HepG2 (cell line): ENCODE results near the gene LGALS1. TPM values are rescaled to one million over a fixed set of nuclear protein-coding genes. Genes with fewer than 3 reads are reported as not detected.

Experiments used
- ARID3A ChIP-seq: IDR thresholded peaks from 2 replicates; pipeline ENCODE4 v1.6.1; 2012; ENCODE audit warnings: low read depth, low read length, improper control_type of control experiment
- CBX2 ChIP-seq, 2 experiments: fragments of 200-600 bp in 1 of 2; sonication (generic); formaldehyde crosslinking in 1 of 2; IDR thresholded peaks; 2 replicates each; pipeline versions ENCODE4 v1.7.0 to v1.8.1; 2018 to 2022; ENCODE audit warnings: low read depth in 2 of 2, low read length in 1 of 2, mild to moderate bottlenecking in 1 of 2, missing genetic modification reagents in 1 of 2
- CCAR2 ChIP-seq: fragments of 200-400 bp; formaldehyde crosslinking; optimal IDR thresholded peaks from 2 replicates; pipeline ENCODE3; 2018; ENCODE audit warnings: low read depth, mild to moderate bottlenecking, low read length, moderate library complexity
- FOXK1 ChIP-seq: sonication (generic); formaldehyde crosslinking; IDR thresholded peaks from 2 replicates; pipeline ENCODE4 v1.4.0; 2020; ENCODE audit warnings: low read depth, missing genetic modification reagents, borderline replicate concordance
- HDAC2 ChIP-seq: sonication (generic); formaldehyde crosslinking; IDR thresholded peaks from 2 replicates; pipeline ENCODE4 v1.4.0; 2020; ENCODE audit warnings: missing genetic modification reagents
- JDP2 ChIP-seq: sonication (generic); formaldehyde crosslinking; IDR thresholded peaks from 2 replicates; pipeline ENCODE4 v1.8.1; 2022; ENCODE audit warnings: missing genetic modification reagents, borderline replicate concordance
- MLLT10 ChIP-seq: sonication (generic); formaldehyde crosslinking; IDR thresholded peaks from 2 replicates; pipeline ENCODE4 v1.4.0; 2020; ENCODE audit warnings: missing genetic modification reagents
- NFYB ChIP-seq: sonication (generic); formaldehyde crosslinking; IDR thresholded peaks from 2 replicates; pipeline ENCODE4 v1.4.0; 2020; ENCODE audit warnings: missing genetic modification reagents
- RELA ChIP-seq: sonication (generic); formaldehyde crosslinking; IDR thresholded peaks from 2 replicates; pipeline ENCODE4 v1.4.0; 2020; ENCODE audit warnings: missing genetic modification reagents
- SETDB1 ChIP-seq: sonication (generic); formaldehyde crosslinking; IDR thresholded peaks from 2 replicates; pipeline ENCODE4 v1.5.1; 2020; ENCODE audit warnings: missing genetic modification reagents, mild to moderate bottlenecking, borderline replicate concordance
- SKIL ChIP-seq: sonication (generic); formaldehyde crosslinking; IDR thresholded peaks from 2 replicates; pipeline ENCODE4 v1.8.0; 2022; ENCODE audit warnings: missing genetic modification reagents, mild to moderate bottlenecking, moderate library complexity, borderline replicate concordance
- TSC22D2 ChIP-seq: sonication (generic); formaldehyde crosslinking; IDR thresholded peaks from 2 replicates; pipeline ENCODE4 v1.5.1; 2020; ENCODE audit warnings: missing genetic modification reagents, mild to moderate bottlenecking, borderline replicate concordance
- ZNF335 ChIP-seq: sonication (generic); formaldehyde crosslinking; IDR thresholded peaks from 2 replicates; pipeline ENCODE4 v1.4.0; 2020; ENCODE audit warnings: missing genetic modification reagents
- ZNF510 ChIP-seq: sonication (generic); formaldehyde crosslinking; IDR thresholded peaks from 2 replicates; pipeline ENCODE4 v1.4.0; 2020; ENCODE audit warnings: low read depth, mild to moderate bottlenecking, missing genetic modification reagents
- ZNF784 ChIP-seq: sonication (generic); formaldehyde crosslinking; IDR thresholded peaks from 2 replicates; pipeline ENCODE4 v1.5.1; 2020; ENCODE audit warnings: missing genetic modification reagents, mild to moderate bottlenecking, borderline replicate concordance
- ZNF891 ChIP-seq: sonication (generic); formaldehyde crosslinking; IDR thresholded peaks from 2 replicates; pipeline ENCODE4 v1.5.0; 2020; ENCODE audit warnings: mild to moderate bottlenecking, missing genetic modification reagents
- polyA plus RNA-seq, 8 experiments: library from polyadenylated mRNA; depleted of rRNA in 3 of 8; stranded (reverse) in 7 of 8; unstranded in 1 of 8; fragments of >200 nt; fragmentation: Illumina TruSeq in 4 of 8; extraction: Trizol in 4 of 8; gene quantifications; 2 replicates each; pipeline versions ENCODE4 v1.2.1 to v1.2.3, GENCODE V29; 2011 to 2016; ENCODE audit warnings: low read depth in 4 of 8, missing spikeins in 1 of 8, mixed read lengths in 1 of 8; ENCODE audit not compliant: insufficient read depth in 1 of 8
- total RNA-seq, 5 experiments: library from RNA; depleted of rRNA; stranded (reverse); fragments of >200 nt; fragmentation: Illumina TruSeq; extraction: Trizol; gene quantifications; 2 replicates each; pipeline ENCODE4 v1.2.3, GENCODE V29; 2016; ENCODE audit warnings: low read depth in 1 of 5
- TF ChIP-seq, protein P1 (sequence below): sonication (generic); formaldehyde crosslinking; IDR thresholded peaks from 2 replicates; pipeline ENCODE4 v1.4.0; 2020; ENCODE audit warnings: missing genetic modification reagents, borderline replicate concordance
- TF ChIP-seq, protein P2 (sequence below): sonication (generic); formaldehyde crosslinking; IDR thresholded peaks from 2 replicates; pipeline ENCODE4 v1.5.0; 2020; ENCODE audit warnings: missing genetic modification reagents

The LGALS1 gene
- total and polyA plus RNA-seq, 2 of the 13 experiments (the other 11 are each of a cell fraction or from before 2014, with no cell fraction given), result 103 to 858 TPM

DNA sequence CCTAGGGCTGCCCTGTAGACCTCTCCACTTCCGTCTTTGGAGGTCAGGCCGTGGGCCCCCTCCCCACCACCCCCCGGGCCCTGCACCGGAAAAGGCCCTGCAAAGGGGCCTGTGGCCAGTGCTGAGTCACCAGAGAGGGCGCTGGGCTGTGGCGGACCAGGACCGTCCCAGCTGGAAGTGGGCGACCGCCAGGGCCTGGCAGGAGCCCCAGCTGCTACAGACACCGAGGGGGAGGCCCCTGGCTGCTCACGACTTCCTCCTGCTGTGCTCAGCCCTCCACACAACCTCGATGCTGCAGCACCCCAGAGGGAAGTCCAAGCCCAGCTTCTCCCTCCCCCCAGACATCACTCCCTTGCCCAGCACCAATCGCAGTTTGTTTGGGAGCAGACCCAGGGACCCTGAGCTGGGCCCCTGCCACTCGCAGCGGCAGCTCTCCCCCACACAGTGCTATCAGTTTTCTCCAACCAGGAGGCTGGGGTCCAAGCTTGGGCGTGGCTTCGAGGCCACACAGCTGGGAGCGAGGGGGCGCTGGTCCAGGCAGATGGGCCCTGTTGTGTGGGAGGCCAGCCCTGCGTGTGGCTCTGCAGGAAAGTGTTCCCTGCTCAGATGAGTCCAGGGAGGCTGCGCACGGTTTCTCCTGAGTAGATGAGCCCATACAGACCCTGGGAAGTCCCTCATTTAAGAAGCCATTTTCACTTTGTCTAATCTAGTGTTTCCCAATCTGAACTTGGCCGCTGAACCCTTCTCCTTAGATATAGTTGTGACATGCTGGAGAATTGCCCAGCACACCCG lies 41.6 kb upstream of the LGALS1 start (continued):
- TF ChIP-seq NFYB (CRISPR knock-in tag) (peak; percentile 40; the same call in 1 of the 2 replicates), TSC22D2 (CRISPR knock-in tag) (0 out of 2 replicates have a peak, but pooled peaks have one; percentile 13), JDP2 (CRISPR knock-in tag) (no peak; the same call in 1 of the 2 replicates), ZNF510 (CRISPR knock-in tag) (0 out of 2 replicates have a peak, but pooled peaks have one; percentile 87), ARID3A (0 out of 2 replicates have a peak, but pooled peaks have one; percentile 10), ZNF784 (CRISPR knock-in tag) (no peak; the same call in 1 of the 2 replicates), CBX2 (IDR thresholded peaks at IDR 0.05; ENCODE audit: low read depth, low read length) (no peak), CBX2 (CRISPR knock-in tag; IDR thresholded peaks at IDR 0.05; ENCODE audit: low read depth) (no peak), HDAC2 (peak; percentile 61; the same call in 1 of the 2 replicates), RELA (CRISPR knock-in tag) (no peak), MLLT10 (CRISPR knock-in tag) (no peak), ZNF335 (no peak), CCAR2 (no peak), SKIL (CRISPR knock-in tag) (peak; percentile 56), ZNF891 (CRISPR knock-in tag) (no peak; the same call in 1 of the 2 replicates), SETDB1 (CRISPR knock-in tag) (no peak), FOXK1 (CRISPR knock-in tag) (no peak)
- TF ChIP-seq, protein P1, sequence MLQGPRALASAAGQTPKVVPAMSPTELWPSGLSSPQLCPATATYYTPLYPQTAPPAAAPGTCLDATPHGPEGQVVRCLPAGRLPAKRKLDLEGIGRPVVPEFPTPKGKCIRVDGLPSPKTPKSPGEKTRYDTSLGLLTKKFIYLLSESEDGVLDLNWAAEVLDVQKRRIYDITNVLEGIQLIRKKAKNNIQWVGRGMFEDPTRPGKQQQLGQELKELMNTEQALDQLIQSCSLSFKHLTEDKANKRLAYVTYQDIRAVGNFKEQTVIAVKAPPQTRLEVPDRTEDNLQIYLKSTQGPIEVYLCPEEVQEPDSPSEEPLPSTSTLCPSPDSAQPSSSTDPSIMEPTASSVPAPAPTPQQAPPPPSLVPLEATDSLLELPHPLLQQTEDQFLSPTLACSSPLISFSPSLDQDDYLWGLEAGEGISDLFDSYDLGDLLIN (CRISPR knock-in tag), result no peak
- TF ChIP-seq, protein P2, sequence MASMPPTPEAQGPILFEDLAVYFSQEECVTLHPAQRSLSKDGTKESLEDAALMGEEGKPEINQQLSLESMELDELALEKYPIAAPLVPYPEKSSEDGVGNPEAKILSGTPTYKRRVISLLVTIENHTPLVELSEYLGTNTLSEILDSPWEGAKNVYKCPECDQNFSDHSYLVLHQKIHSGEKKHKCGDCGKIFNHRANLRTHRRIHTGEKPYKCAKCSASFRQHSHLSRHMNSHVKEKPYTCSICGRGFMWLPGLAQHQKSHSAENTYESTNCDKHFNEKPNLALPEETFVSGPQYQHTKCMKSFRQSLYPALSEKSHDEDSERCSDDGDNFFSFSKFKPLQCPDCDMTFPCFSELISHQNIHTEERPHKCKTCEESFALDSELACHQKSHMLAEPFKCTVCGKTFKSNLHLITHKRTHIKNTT, result no peak
